ENCODE measurements around the gene RBM6. TPM values are rescaled to one million over a fixed set of nuclear protein-coding genes. Genes with fewer than 3 reads are reported as not detected.

Gene RBM6
- total RNA-seq, 1 experiment from 2014 or later: 90.7 TPM

- H3K9me3 Mint-ChIP-seq: no peaks in the 10 kb centered on the region
- no peak overlapping the region for H3K18ac ChIP-seq (ENCODE audit: insufficient read length, low read depth, low read length)
- no peak overlapping the region for H2AK5ac ChIP-seq (ENCODE audit: insufficient read length, low read length)
- H3K79me1 ChIP-seq (ENCODE audit: insufficient read depth, low read depth, low read length, poor library complexity, severe bottlenecking): no peaks in the 10 kb centered on the region
- TF ChIP-seq CTCF (conservative IDR thresholded peaks at IDR 0.05): no peak
- no CpG with 5 or more reads among the region's 4 CpGs for WGBS (ENCODE audit: extremely low coverage, insufficient read length, low lambda C conversion rate)
- no peaks in the 10 kb centered on the region for H3K79me2 ChIP-seq (ENCODE audit: insufficient read depth, low read length)
- no peak overlapping the region for H3K4me3 Mint-ChIP-seq
- H2BK20ac ChIP-seq (ENCODE audit: low read depth, low read length, poor library complexity, severe bottlenecking): no peak overlapping the region
- H3K27ac ChIP-seq (ENCODE audit: insufficient read length, low read depth, low read length): no peak overlapping the region
- no peak overlapping the region for H2AFZ ChIP-seq (ENCODE audit: low read length)
- no peaks in the 10 kb centered on the region; the same call in 1 of the 2 replicates for H3K27me3 ChIP-seq (ENCODE audit: insufficient read depth, low read length)
- no peak overlapping the region for H4K8ac ChIP-seq (replicated peaks; ENCODE audit: insufficient read length, low read depth, low read length)
- no peak overlapping the region for H3K4ac ChIP-seq (ENCODE audit: low read depth, low read length)
- H3K23me2 ChIP-seq (ENCODE audit: insufficient read length, low read depth, low read length, poor library complexity, severe bottlenecking): no peaks in the 10 kb centered on the region
- no peak overlapping the region for H3K4me2 ChIP-seq (ENCODE audit: insufficient read depth, insufficient read length, low read length)
- H3K27me3 Mint-ChIP-seq (ENCODE audit: low read depth): no peaks in the 10 kb centered on the region; the same call in 1 of the 2 replicates
- peak overlapping the region in 1 of 3 experiments; percentile 23; a peak in 1 of 7 replicates for H3K27ac Mint-ChIP-seq
- H2BK5ac ChIP-seq (ENCODE audit: insufficient read length, low read length): no peak overlapping the region
- peaks cover 0 to 11% (median 4%) of the 10 kb centered on the region in 3 experiments; a peak in 4 of 7 replicates for H3K36me3 Mint-ChIP-seq (ENCODE audit: insufficient read depth in 1 of 3, low read depth in 3 of 3)
- no peaks in the 10 kb centered on the region for H3K4me1 ChIP-seq (ENCODE audit: insufficient read depth, low read length)
- H2BK15ac ChIP-seq (ENCODE audit: low read depth, low read length): no peak overlapping the region
- no peak overlapping the region for H3K56ac ChIP-seq (ENCODE audit: insufficient read length, low read depth, low read length)
- no peaks in the 10 kb centered on the region for H3K9me3 ChIP-seq (ENCODE audit: control insufficient read depth, low read depth, low read length)
- DNase-seq: no peak
- no peak overlapping the region for H4K91ac ChIP-seq (ENCODE audit: insufficient read length, low read depth, low read length)
- H3K14ac ChIP-seq (ENCODE audit: insufficient read depth, low read length): no peak overlapping the region
- no peak overlapping the region for H3T11ph ChIP-seq (ENCODE audit: low read length)
- no peak overlapping the region for H4K5ac ChIP-seq (ENCODE audit: insufficient read length, low read depth, low read length)
- H3K4me1 Mint-ChIP-seq: peaks cover 25 to 40% of the 10 kb centered on the region in 2 experiments
- no peak overlapping the region for H2BK12ac ChIP-seq (ENCODE audit: insufficient read length, low read depth, low read length)
- no peak overlapping the region for H3K23ac ChIP-seq (ENCODE audit: insufficient read length, low read depth, low read length)
- no peaks in the 10 kb centered on the region for H4K20me1 ChIP-seq (ENCODE audit: control insufficient read depth, insufficient read depth, insufficient read length)
- H3K9ac ChIP-seq (ENCODE audit: extremely low read depth, insufficient read length, low read length): no peak overlapping the region
- H2BK120ac ChIP-seq (ENCODE audit: low read depth, low read length, poor library complexity, severe bottlenecking): no peak overlapping the region
These were observed 27.1 kb upstream of the RBM6 start for GRCh38 chr3:49912881-49913281.
